GM15510 (cell line): ENCODE data around the gene MCF2L.

ENCODE experiments used
- POLR2A ChIP-seq: IDR thresholded peaks from 3 replicates; pipeline ENCODE4 v1.6.1; 2011; ENCODE audit warnings: borderline replicate concordance; ENCODE audit not compliant: insufficient read length; ENCODE audit errors: extremely low read depth

The MCF2L gene

DNA sequence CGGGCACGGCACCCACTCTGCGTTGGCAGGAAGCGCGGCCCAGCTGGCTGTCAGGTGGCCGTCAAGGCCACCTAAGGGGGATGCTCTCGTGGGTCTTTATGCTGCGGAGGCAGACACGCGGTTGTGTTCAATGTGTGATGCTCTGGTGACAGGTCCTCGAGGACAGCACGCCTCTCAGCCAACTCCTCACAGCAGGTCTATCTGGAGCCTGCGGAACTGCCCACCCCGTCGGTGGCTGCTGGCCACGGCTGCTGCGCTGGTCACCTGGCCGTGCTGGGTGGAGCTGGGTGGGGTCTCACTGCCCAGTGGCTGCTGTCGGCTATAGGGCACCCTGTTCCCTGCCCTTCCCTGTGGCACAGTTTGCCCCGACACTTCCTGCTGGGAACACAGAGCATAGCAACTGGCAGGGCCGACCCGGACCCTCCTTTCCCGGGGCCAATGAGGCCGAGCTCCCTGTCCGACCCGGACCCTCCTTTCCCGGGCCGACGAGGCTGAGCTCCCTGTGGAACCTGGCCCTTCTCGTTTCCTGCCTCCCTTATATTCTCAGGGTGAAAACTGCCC, 122.3 kb downstream of the MCF2L start:
- TF ChIP-seq POLR2A, result no peak

DNA sequence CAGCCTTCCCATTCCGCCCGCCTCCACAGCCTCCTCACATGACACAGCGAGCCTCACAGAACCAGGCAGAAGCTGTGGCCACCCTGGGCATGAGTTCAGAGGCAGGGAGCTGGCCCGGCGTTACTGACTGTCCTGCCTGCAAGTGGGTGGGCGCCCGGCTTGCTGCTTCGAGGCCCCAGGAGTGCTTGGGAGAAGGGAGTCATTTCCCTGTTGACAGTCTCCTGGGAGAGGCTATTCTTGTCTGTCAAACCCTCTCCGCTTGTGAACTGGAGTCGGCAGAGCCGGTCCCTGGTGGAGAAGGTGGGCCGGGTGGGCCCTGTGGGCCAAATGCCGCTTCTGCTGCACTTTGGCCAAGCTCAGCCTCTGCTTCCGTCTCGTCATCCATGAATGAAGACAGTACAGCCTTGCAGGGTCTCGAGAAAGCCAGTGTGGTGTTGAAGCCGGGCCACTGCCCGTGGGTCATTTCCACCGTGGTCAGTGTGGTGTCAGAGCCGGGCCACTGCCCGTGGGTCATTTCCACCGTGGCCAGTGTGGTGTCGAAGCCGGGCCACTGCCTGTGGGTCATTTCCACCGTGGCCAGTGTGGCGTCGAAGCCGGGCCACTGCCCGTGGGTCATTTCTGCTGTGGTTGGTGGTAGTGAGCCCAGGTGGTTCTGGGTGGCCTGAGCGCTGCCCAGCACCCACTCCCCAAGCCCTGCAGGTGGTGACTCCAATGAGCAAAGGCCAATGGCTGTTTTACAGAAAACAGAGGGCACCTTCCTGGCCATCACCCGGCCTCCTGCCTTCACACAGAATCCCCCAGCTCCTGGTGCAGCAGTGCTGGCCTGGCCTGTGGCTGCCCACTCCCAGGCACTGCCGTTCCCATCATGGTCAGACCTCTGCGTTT, 123.1 kb downstream of the MCF2L start:
- TF ChIP-seq POLR2A, result no peak

GRCh38 chr13:113092776-113093579, 124.0 kb downstream of the MCF2L start:
- TF ChIP-seq POLR2A, result no peak

- TF ChIP-seq POLR2A, result no peak
Measured at GRCh38 chr13:113093580-113094409, 124.8 kb downstream of the MCF2L start.

DNA sequence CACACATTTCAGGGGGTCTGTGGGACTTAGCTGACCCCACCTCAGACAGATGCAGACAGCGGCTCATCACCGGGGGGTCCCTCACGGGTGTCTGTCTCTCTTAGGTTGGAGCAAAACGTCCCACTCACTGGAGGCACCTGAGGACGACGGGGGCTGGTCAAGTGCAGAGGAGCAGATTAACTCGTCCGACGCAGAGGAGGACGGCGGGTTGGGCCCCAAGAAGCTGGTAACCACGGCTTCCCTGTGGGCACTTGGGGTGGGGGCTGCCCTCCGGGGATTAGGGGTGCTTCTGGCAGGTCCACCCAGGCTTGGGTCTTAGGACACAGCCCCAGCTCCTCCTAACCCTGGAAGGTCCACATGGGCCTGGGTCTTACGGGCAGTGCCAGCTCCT, 125.4 kb downstream of the MCF2L start:
- no peak for TF ChIP-seq POLR2A

DNA sequence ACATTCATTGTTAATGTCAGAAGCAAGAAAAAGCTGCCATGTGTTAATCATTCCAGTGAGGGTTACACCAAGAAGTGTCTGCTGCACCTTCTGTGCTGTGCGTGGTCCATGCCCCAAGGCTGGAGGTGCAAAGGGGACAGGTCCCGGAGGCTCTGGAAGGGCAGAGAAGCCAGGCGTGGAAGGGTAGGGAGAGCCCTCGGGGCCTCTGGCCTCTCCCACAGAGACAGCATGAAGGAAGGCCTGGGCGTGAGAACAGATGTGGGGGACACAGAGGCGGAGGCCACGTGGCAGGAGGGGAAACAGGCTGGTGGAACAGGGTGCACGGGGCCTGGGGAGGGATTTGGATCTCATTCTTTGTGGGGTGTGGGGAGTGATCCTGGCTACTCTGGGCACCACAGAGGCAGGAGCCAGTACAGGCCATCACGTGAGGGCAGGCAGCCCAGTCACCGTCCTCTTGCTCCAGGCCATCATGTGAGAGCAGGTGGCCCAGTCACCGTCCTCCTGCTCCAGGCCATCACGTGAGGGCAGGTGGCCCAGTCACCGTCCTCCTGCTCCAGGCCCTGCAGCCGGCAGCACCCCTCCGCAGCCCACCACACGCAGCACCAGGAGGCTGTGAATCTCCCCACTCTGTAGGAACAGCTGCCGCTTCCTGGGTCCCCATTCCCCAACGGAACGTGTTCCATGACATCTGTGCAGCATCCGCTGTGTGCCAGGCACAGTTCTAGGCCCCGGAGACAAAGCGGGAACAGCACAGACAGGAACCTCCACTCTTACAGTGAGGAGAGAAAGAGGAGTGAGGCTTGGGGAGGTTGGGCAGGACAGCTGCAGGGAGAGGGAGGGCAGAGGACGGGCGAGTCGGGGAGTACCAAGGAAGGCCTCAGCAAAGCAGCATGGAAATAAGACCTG, 126.4 kb downstream of the MCF2L start:
- no peak for TF ChIP-seq POLR2A

GRCh38 chr13:113096052-113096744, 127.2 kb downstream of the MCF2L start:
- TF ChIP-seq POLR2A, result no peak

GRCh38 chr13:113096745-113097305, 127.8 kb downstream of the MCF2L start:
- no peak for TF ChIP-seq POLR2A

DNA sequence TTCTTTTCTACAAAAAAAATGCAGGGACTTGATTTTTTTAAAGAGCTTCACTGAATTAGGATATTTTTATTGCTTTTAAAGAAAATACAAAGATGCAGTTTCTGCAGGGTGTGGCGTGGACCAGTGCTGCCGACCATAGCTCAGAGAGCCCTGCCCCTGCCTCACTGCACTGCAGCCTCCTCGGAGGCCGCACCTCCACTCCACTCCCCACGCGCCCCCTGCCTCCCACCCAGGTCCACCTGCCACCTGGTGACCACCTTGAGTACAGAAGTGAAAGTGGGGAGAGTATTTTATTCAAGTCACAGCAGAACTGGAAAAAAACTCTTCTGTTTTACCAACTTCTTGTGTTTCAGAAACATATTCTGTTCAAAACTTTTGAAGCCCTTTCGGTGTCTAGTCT, 128.6 kb downstream of the MCF2L start:
- TF ChIP-seq POLR2A, result no peak

DNA sequence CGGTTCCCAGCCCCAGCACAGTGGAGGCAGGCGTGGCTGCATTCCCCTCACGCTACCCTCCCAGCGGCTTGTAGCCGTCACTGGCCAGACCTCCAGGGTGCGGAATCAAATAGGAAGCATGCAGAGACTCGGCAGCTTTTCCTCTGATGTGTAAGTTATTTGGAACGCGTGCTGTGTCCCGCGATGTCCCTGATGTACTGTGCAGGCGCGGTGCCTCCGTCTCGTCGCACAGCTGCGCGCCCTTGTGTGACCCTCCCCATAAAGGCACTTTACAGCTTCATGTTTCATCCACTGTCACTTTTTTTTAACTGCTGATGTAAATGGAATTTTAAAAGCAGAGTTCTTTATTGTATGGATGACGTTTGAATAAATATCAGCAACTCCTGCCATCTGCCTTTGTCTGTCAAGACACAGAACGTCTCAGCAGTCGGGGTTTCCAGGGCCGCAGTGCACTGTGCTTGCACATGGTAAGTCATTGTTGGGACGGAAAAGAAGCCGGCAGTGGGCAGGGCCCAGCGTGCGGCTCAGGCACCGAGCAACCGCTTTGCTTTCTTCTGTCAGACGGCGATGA, 129.2 kb downstream of the MCF2L start:
- TF ChIP-seq POLR2A, result no peak

DNA sequence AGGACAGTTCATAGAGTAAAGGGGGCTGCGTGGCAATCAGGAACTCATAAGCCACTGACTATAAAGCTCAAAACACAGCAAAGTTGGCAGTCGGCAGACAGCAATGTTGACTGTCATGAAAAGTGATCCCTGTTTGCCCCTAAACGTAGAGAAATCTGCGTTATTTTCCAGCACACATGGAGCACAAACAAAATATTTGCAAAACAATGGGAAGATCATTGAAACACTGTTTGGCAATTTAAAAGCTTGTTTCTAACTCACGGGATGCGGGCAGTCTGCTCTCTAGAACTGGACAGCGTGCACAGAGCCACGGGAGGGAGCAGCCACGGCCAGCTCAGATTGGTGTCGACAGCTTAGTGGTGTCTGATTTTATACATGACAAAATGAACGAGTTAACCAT, 130.1 kb downstream of the MCF2L start:
- no peak for TF ChIP-seq POLR2A

DNA sequence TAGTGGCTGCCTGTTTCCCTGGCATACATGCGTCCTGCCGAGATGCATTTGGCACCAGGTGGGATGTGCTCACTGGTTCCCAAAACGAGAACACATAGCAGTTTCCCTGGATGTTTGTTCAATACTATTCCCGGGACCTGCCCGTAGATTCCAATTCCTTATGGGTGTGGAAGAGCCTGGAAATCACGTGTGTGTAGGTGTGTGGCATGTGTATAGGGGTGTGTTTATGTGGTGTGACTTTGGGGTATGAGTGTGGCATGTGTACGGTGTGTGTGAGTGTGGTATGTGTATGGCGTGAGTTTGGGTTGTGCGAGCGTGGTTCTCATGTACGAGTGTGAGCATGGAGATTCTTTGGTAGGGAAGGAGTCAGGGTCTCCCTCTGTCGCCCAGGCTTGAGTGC, 133.7 kb downstream of the MCF2L start:
- TF ChIP-seq POLR2A, result no peak
